Panc1 (cell line): Measurements from ENCODE around the gene PPARD. TPM values are rescaled to one million over a fixed set of nuclear protein-coding genes. Genes with fewer than 3 reads are reported as not detected.

Experiments
- ATAC-seq: fragments of 200-7000 bp; cut with Tn5 transposase; 2 replicates; pipeline ENCODE4 v1.9.1; 2020; ENCODE audit warnings: mild to moderate bottlenecking, moderate library complexity
- BruUV-seq: library from RNA; stranded (reverse); fragments of 400-500 nt; replicated peaks from 2 replicates; lab custom pipeline; 2021; lab: Mats Ljungman, UMichigan
- CTCF ChIA-PET: fragments of 300-600 bp; sonication (Branson Sonifier 250); formaldehyde crosslinking; loops from one replicate; lab custom pipeline; 2022; ENCODE audit warnings: antibody characterized with exemption; lab: Charles Lee
- POLR2A ChIA-PET: fragments of 300-600 bp; sonication (Branson Sonifier 250); formaldehyde crosslinking; loops from one replicate; lab custom pipeline; 2022; ENCODE audit warnings: antibody characterized with exemption; lab: Charles Lee
- DNase-seq: peaks from one replicate; pipeline ENCODE4 v3.0.0-alpha.2; 2010; ENCODE audit warnings: low read depth, low spot score
- H3K27ac ChIP-seq: 2 replicates; pipeline ENCODE4 v1.5.1; 2011; ENCODE audit warnings: mild to moderate bottlenecking, low read length, inconsistent platforms
- H3K27me3 ChIP-seq: fragments of 200-500 bp; sonication (Bioruptor generic); 2 replicates; pipeline ENCODE4 v1.6.0; 2014; ENCODE audit warnings: low read length, inconsistent platforms; ENCODE audit not compliant: control insufficient read depth, insufficient read depth
- H3K36me3 ChIP-seq: fragments of 200-500 bp; sonication (Bioruptor generic); 2 replicates; pipeline ENCODE4 v1.5.1; 2014; ENCODE audit warnings: inconsistent platforms, mild to moderate bottlenecking, low read length, moderate library complexity; ENCODE audit not compliant: control insufficient read depth, insufficient read depth
- H3K4me1 ChIP-seq: 2 replicates; pipeline ENCODE4 v1.5.1; 2011; ENCODE audit warnings: inconsistent platforms, mild to moderate bottlenecking, low read length, moderate library complexity; ENCODE audit not compliant: control insufficient read depth, insufficient read depth
- H3K4me3 ChIP-seq, 2 experiments: 2 replicates each; pipeline ENCODE4 v1.5.1; 2011 to 2012; ENCODE audit warnings: low read depth in 2 of 2, low read length in 2 of 2, mild to moderate bottlenecking in 2 of 2, inconsistent platforms in 1 of 2, moderate library complexity in 1 of 2
- H3K9me3 ChIP-seq: fragments of 200-500 bp; sonication (Bioruptor generic); 2 replicates; pipeline ENCODE4 v1.5.1; 2014; ENCODE audit warnings: low read depth, mild to moderate bottlenecking, inconsistent platforms, low read length, moderate library complexity; ENCODE audit not compliant: control insufficient read depth, insufficient read depth
- POLR2AphosphoS5 ChIP-seq: IDR thresholded peaks from 2 replicates; pipeline ENCODE4 v1.6.1; 2012; ENCODE audit warnings: mild to moderate bottlenecking, low read depth, low read length, moderate library complexity
- REST ChIP-seq, 2 experiments: IDR thresholded peaks; 2 replicates each; pipeline ENCODE4 v1.6.1; 2011 to 2012; ENCODE audit warnings: low read depth in 2 of 2, control low read depth in 1 of 2, low read length in 1 of 2, mild to moderate bottlenecking in 1 of 2, moderate library complexity in 1 of 2; ENCODE audit not compliant: insufficient read depth in 1 of 2
- SIN3A ChIP-seq: IDR thresholded peaks from 2 replicates; pipeline ENCODE4 v1.6.1; 2012; ENCODE audit warnings: low read depth, mild to moderate bottlenecking, low read length, moderate library complexity, borderline replicate concordance; ENCODE audit not compliant: insufficient read depth
- TCF7L2 ChIP-seq: IDR thresholded peaks from 2 replicates; pipeline ENCODE4 v1.6.1; 2011; ENCODE audit warnings: mild to moderate bottlenecking, low read depth, low read length, inconsistent platforms
- in situ Hi-C: cut with HindIII; loops from 2 replicates; pipeline ENCODE4 v1.10.0; 2016; ENCODE audit warnings: low sequenced_read_pairs, low pct_unique_long_range_greater_than_20kb
- intact Hi-C: fragments of 100-400 bp; cut with micrococcal nuclease; formaldehyde crosslinking; loops from one replicate; pipeline ENCODE4 v1.10.0; 2022; ENCODE audit not compliant: unreplicated experiment
- total RNA-seq: library from RNA; stranded (reverse); gene quantifications from one replicate; pipeline ENCODE4 v1.2.1, GENCODE V29; 2021; ENCODE audit not compliant: unreplicated experiment
- TF ChIP-seq, protein P1 (sequence below): fragments of 450-650 bp; IDR thresholded peaks from 2 replicates; pipeline ENCODE4 v1.5.1; 2017; ENCODE audit warnings: mild to moderate bottlenecking

Gene PPARD
- total RNA-seq, 1 experiment from 2014 or later: 14.4 TPM

- Histone ChIP-seq H3K4me1 (peaks cover 35% of the 10 kb centered on the region), H3K27me3 (no peaks in the 10 kb centered on the region), H3K27ac (no peak overlapping the region), H3K36me3 (peaks cover 14% of the 10 kb centered on the region), H3K9me3 (no peaks in the 10 kb centered on the region), H3K4me3 (no peak overlapping the region)
- ChIA-PET CTCF (no interaction called here), POLR2A (no interaction called here)
- ATAC-seq (no peak), DNase-seq (no peak)
- in situ Hi-C loops (no loop called here), intact Hi-C loops (no loop called here)
- no peak for TF ChIP-seq POLR2AphosphoS5
- TF ChIP-seq SIN3A: no peak
- TF ChIP-seq TCF7L2: no peak
- no peak for TF ChIP-seq REST (IDR thresholded peaks at IDR 0.05; ENCODE audit: insufficient read depth in 1 of 2, low read depth in 2 of 2, low read length in 1 of 2)
- TF ChIP-seq, protein P1, sequence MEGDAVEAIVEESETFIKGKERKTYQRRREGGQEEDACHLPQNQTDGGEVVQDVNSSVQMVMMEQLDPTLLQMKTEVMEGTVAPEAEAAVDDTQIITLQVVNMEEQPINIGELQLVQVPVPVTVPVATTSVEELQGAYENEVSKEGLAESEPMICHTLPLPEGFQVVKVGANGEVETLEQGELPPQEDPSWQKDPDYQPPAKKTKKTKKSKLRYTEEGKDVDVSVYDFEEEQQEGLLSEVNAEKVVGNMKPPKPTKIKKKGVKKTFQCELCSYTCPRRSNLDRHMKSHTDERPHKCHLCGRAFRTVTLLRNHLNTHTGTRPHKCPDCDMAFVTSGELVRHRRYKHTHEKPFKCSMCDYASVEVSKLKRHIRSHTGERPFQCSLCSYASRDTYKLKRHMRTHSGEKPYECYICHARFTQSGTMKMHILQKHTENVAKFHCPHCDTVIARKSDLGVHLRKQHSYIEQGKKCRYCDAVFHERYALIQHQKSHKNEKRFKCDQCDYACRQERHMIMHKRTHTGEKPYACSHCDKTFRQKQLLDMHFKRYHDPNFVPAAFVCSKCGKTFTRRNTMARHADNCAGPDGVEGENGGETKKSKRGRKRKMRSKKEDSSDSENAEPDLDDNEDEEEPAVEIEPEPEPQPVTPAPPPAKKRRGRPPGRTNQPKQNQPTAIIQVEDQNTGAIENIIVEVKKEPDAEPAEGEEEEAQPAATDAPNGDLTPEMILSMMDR: no peak
- no TSS peak for BruUV-seq
Observed at GRCh38 chr6:35474942-35475570, 132.7 kb downstream of the PPARD start.

- intact Hi-C loops (no loop called here), in situ Hi-C loops (no loop called here)
- Histone ChIP-seq H3K4me1 (peaks cover 30% of the 10 kb centered on the region), H3K4me3 (no peak overlapping the region), H3K27ac (no peak overlapping the region), H3K27me3 (no peaks in the 10 kb centered on the region), H3K9me3 (no peaks in the 10 kb centered on the region), H3K36me3 (peaks cover 13% of the 10 kb centered on the region; the same call in 1 of the 2 replicates)
- TF ChIP-seq SIN3A (no peak), REST (IDR thresholded peaks at IDR 0.05; ENCODE audit: insufficient read depth in 1 of 2, low read depth in 2 of 2, low read length in 1 of 2) (no peak), TCF7L2 (no peak), POLR2AphosphoS5 (no peak)
- TF ChIP-seq, protein P1: no peak
- ChIA-PET POLR2A (no interaction called here), CTCF (no interaction called here)
- DNase-seq (no peak), ATAC-seq (no peak)
- BruUV-seq: no TSS peak
Observed at GRCh38 chr6:35475573-35475972, 133.2 kb downstream of the PPARD start.
